Measurements from ENCODE around the gene ELAVL4.

GRCh38 chr1:50174101-50174500 lies 65.4 kb downstream of the ELAVL4 start:
- TF ChIP-seq CTCF (IDR thresholded peaks at IDR 0.05) (no peak), POLR2A (IDR thresholded peaks at IDR 0.05) (no peak)
